ENCODE measurements around the gene PPP2R2C. TPM values are rescaled to one million over a fixed set of nuclear protein-coding genes. Genes with fewer than 3 reads are reported as not detected.

Gene PPP2R2C
- polyA plus RNA-seq, 1 donor from 2014 or later: 34.4 TPM

DNA sequence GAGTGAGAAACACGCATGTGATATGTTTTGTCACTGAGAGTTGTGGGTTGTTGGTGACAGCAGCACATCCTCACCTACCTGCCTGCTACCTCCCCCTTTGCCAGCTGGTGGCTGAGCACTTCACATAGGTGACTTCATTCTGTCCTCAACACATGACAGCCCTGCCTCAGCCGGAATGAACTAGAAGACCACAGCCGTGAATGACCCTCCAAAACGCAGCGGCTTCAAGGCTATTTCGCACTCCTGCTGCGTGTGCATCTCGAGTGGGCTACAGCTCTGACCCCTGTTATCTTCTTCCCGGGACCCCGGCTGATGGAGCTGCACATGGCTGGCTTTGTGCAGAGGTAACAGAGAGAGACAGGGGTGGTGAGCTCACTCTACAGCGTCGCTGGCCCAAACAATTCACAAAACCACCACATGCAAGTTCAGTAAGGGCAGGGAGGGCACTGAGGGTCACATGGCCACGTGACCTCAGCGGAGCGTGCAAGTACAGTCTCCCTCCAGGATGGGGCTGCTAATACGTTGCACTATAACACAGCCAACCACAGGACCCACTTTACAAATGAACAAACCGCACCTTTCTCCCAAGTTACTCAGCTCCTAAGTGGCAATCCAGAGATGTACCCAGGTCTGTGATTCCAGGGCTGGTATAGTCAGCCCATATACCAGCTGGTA, 6.3 kb upstream of the PPP2R2C start:
- H3F3A ChIP-seq (ENCODE audit: insufficient read depth, low read length, poor library complexity, severe bottlenecking): no peaks in the 10 kb centered on the region
- TF ChIP-seq MXI1 (conservative IDR thresholded peaks at IDR 0.05; ENCODE audit: poor library complexity, severe bottlenecking) (no peak), SMC3 (conservative IDR thresholded peaks at IDR 0.05; ENCODE audit: poor library complexity) (no peak), RAD21 (conservative IDR thresholded peaks at IDR 0.05) (no peak)
- TF ChIP-seq, protein P1, sequence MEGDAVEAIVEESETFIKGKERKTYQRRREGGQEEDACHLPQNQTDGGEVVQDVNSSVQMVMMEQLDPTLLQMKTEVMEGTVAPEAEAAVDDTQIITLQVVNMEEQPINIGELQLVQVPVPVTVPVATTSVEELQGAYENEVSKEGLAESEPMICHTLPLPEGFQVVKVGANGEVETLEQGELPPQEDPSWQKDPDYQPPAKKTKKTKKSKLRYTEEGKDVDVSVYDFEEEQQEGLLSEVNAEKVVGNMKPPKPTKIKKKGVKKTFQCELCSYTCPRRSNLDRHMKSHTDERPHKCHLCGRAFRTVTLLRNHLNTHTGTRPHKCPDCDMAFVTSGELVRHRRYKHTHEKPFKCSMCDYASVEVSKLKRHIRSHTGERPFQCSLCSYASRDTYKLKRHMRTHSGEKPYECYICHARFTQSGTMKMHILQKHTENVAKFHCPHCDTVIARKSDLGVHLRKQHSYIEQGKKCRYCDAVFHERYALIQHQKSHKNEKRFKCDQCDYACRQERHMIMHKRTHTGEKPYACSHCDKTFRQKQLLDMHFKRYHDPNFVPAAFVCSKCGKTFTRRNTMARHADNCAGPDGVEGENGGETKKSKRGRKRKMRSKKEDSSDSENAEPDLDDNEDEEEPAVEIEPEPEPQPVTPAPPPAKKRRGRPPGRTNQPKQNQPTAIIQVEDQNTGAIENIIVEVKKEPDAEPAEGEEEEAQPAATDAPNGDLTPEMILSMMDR (IDR thresholded peaks at IDR 0.05; ENCODE audit: poor library complexity, severe bottlenecking): no peak
- peaks cover 17% of the 10 kb centered on the region for H3K27me3 ChIP-seq (ENCODE audit: insufficient read depth, low read depth, low read length)
- H4K20me1 ChIP-seq (ENCODE audit: insufficient read depth): no peaks in the 10 kb centered on the region
- no peaks in the 10 kb centered on the region for H3K9me3 ChIP-seq (ENCODE audit: low read length)
- H3K27ac ChIP-seq (ENCODE audit: low read length): no peak overlapping the region
- no peaks in the 10 kb centered on the region for H3K79me2 ChIP-seq (replicated peaks; ENCODE audit: insufficient read depth, low read length)
- no peak overlapping the region for H3K9ac ChIP-seq (ENCODE audit: low read length)
- H3K36me3 ChIP-seq (ENCODE audit: insufficient read depth, low read length): no peaks in the 10 kb centered on the region
- no peaks in the 10 kb centered on the region for H3K9me2 ChIP-seq (ENCODE audit: insufficient read depth, low read length)
- H3K4me2 ChIP-seq (ENCODE audit: low read length): no peak overlapping the region
- H2AFZ ChIP-seq (ENCODE audit: low read depth, low read length): no peak overlapping the region
- H3K4me3 ChIP-seq (ENCODE audit: low read length): no peak overlapping the region

DNA sequence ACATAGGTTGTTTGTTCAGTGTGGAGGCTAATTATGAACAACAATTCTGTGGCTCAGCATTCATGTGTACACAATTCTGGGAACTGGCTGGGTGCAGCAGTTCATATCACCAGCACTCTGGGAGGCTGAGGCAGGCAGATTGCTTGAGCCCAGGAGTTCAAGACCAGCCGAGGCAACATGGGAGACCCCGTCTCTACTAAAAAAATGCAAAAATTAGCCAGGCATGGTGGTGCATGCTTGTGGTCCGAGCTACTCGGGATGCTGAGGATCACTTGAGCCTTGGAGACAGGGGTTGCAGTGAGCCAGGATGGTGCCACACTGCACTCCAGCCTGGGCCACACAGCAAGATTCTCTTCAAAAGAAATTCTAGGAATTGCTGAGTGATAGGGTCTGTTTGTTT, 4.5 kb upstream of the PPP2R2C start:
- no peaks in the 10 kb centered on the region for H4K20me1 ChIP-seq (ENCODE audit: insufficient read depth)
- H3K9ac ChIP-seq (ENCODE audit: low read length): no peak overlapping the region
- no peaks in the 10 kb centered on the region for H3F3A ChIP-seq (ENCODE audit: insufficient read depth, low read length, poor library complexity, severe bottlenecking)
- H3K27me3 ChIP-seq (ENCODE audit: insufficient read depth, low read depth, low read length): peaks cover 30% of the 10 kb centered on the region
- H3K79me2 ChIP-seq (replicated peaks; ENCODE audit: insufficient read depth, low read length): no peaks in the 10 kb centered on the region
- no peaks in the 10 kb centered on the region for H3K9me3 ChIP-seq (ENCODE audit: low read length)
- no peak overlapping the region for H2AFZ ChIP-seq (ENCODE audit: low read depth, low read length)
- no peak overlapping the region for H3K4me3 ChIP-seq (ENCODE audit: low read length)
- H3K27ac ChIP-seq (ENCODE audit: low read length): no peak overlapping the region
- H3K36me3 ChIP-seq (ENCODE audit: insufficient read depth, low read length): no peaks in the 10 kb centered on the region
- no peak overlapping the region for H3K4me2 ChIP-seq (ENCODE audit: low read length)
- TF ChIP-seq SMC3 (conservative IDR thresholded peaks at IDR 0.05; ENCODE audit: poor library complexity) (no peak), EZH2 (IDR thresholded peaks at IDR 0.05; ENCODE audit: borderline replicate concordance, insufficient read depth, low read length, poor library complexity, severe bottlenecking) (no peak), TAF1 (IDR thresholded peaks at IDR 0.05; ENCODE audit: low read depth) (no peak), MXI1 (conservative IDR thresholded peaks at IDR 0.05; ENCODE audit: poor library complexity, severe bottlenecking) (no peak), POLR2AphosphoS5 (IDR thresholded peaks at IDR 0.05) (no peak), RAD21 (conservative IDR thresholded peaks at IDR 0.05) (no peak)
- TF ChIP-seq, protein P2, sequence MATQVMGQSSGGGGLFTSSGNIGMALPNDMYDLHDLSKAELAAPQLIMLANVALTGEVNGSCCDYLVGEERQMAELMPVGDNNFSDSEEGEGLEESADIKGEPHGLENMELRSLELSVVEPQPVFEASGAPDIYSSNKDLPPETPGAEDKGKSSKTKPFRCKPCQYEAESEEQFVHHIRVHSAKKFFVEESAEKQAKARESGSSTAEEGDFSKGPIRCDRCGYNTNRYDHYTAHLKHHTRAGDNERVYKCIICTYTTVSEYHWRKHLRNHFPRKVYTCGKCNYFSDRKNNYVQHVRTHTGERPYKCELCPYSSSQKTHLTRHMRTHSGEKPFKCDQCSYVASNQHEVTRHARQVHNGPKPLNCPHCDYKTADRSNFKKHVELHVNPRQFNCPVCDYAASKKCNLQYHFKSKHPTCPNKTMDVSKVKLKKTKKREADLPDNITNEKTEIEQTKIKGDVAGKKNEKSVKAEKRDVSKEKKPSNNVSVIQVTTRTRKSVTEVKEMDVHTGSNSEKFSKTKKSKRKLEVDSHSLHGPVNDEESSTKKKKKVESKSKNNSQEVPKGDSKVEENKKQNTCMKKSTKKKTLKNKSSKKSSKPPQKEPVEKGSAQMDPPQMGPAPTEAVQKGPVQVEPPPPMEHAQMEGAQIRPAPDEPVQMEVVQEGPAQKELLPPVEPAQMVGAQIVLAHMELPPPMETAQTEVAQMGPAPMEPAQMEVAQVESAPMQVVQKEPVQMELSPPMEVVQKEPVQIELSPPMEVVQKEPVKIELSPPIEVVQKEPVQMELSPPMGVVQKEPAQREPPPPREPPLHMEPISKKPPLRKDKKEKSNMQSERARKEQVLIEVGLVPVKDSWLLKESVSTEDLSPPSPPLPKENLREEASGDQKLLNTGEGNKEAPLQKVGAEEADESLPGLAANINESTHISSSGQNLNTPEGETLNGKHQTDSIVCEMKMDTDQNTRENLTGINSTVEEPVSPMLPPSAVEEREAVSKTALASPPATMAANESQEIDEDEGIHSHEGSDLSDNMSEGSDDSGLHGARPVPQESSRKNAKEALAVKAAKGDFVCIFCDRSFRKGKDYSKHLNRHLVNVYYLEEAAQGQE (IDR thresholded peaks at IDR 0.05; ENCODE audit: borderline replicate concordance): no peak
- TF ChIP-seq, protein P1 (IDR thresholded peaks at IDR 0.05; ENCODE audit: poor library complexity, severe bottlenecking): no peak
- H3K9me2 ChIP-seq (ENCODE audit: insufficient read depth, low read length): no peaks in the 10 kb centered on the region
